ENCODE data around the gene CCNY. TPM values are rescaled to one million over a fixed set of nuclear protein-coding genes. Genes with fewer than 3 reads are reported as not detected.

The CCNY gene
- total RNA-seq, 4 donors from 2014 or later = 39.2 to 47.8 (median 40.9) TPM

DNA sequence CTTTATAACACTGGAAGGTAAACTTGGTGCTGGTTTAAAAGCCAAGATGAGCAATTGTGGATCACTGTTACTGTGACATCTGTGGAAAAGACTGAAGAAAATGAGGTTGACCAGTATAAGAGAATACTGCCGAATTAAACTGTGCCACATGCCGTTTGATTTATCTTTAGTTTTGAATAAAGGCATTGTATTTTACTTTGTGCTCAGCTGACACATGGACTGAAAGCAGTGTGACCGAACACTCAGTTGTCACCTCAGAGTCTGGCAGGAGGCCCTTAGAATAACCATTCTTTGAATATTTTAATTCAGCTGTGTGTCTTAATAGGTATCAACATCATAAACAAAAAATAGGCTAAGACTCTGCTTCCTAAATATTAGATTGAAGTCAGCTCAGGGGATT lies 135.1 kb downstream of the CCNY start:
- TF ChIP-seq, protein P1, sequence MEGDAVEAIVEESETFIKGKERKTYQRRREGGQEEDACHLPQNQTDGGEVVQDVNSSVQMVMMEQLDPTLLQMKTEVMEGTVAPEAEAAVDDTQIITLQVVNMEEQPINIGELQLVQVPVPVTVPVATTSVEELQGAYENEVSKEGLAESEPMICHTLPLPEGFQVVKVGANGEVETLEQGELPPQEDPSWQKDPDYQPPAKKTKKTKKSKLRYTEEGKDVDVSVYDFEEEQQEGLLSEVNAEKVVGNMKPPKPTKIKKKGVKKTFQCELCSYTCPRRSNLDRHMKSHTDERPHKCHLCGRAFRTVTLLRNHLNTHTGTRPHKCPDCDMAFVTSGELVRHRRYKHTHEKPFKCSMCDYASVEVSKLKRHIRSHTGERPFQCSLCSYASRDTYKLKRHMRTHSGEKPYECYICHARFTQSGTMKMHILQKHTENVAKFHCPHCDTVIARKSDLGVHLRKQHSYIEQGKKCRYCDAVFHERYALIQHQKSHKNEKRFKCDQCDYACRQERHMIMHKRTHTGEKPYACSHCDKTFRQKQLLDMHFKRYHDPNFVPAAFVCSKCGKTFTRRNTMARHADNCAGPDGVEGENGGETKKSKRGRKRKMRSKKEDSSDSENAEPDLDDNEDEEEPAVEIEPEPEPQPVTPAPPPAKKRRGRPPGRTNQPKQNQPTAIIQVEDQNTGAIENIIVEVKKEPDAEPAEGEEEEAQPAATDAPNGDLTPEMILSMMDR (IDR thresholded peaks at IDR 0.05; ENCODE audit: low read depth) = no peak

DNA sequence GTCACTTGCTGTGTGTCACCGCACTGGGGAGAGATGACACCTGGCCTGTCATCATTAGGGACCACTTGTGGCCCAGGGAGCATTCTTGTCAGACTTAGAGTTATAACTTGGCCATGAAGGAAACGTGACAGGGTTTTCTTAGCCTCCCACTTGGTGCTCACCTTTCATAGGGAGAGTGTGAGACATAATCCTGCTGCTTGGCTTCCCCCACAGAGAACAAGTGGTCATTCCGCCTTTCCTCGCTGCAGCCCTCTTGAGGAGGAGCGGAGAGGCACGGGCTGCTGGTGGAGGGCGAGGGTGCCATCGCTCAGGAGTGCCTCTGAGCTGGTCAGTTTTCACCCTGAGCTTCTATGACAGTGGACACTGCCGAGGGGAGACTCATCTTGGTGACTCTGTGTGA lies 143.8 kb downstream of the CCNY start:
- TF ChIP-seq, protein P1 (IDR thresholded peaks at IDR 0.05; ENCODE audit: low read depth) = no peak

DNA sequence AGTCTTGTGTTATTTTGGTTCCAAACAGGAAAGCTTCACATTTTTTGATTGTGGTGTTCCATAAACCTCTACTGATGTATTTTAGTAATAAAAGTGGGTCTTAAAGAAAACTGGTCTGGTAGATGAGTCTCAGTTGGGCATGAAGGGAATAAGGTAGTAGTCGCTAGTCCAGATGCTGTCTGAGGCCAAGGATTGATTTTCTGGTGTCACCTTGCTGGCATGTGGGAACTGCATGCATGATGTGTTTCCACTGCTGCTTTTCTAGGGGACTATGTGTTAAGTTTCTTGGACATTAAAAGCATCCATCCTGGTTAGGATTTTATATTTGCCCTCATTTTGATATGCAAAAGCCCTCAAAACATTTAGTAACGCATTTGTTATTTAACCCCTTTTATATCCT lies 145.1 kb downstream of the CCNY start:
- TF ChIP-seq, protein P1 (IDR thresholded peaks at IDR 0.05; ENCODE audit: low read depth) = no peak

DNA sequence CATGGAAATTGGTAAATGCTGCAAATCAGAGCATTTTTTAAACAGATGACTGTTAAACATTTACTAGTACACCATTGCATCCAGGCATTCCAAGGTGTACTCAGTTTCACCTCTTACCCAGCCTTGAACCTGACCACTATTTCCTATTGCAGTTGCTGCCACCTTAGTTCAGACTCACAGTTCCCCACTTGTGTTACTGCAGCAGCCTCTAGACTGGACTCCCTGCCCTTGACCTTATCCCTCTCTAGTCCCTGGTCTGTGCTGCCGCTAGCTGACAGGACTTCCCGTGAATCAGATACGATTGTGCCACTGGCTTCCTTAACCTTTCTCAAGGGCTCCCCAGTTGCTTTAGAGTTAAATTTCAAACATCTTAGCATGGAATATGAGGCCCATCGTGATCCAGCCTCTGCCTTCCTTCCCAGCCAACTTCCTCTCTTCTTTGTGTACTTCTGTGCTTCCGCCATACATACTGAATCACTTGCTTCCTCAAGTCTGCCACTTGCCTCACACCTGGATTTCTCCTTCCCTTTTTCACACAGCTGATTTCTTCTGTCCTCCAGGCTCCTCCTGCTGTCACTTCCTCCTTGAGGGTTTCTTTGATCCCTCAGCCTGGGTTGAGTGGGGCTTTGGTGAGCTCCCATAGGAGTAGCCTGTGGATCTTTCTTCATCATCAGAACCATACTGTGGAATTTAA lies 150.1 kb downstream of the CCNY start:
- TF ChIP-seq, protein P1 (IDR thresholded peaks at IDR 0.05; ENCODE audit: low read depth) = no peak

DNA sequence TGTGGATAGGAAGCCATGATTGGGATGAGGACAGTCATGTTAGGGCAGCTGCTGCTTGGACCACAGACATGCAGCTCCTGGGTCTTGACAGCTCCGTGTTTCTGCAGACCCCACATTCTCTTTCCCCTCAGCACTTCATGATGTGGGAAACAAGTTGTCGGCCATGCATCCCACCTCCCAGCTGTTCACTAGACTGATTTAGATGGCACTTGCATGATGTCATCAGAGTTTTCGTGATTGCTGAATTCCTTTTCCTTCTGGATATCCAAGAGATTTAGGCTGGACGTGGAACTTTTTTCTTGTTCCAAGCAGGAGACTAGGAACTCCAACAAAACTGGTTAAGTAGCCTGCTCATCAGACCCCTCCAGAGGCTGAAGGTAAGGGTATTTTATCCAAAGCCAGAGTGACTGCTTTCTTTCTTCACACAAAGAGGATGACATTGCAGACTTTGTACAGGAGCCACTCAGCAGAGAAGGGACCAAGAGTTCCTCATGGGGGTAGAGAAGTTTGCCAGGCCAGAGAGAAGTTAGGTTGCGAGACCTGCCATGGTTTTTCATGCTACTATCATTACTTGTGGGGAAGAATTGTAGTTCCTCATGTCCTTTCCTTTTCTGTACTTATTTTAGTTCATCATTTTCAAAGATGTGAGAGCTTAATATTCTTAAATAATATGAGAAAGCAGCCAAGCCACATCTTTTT lies 151.2 kb downstream of the CCNY start:
- TF ChIP-seq, protein P1 (IDR thresholded peaks at IDR 0.05; ENCODE audit: low read depth) = no peak

DNA sequence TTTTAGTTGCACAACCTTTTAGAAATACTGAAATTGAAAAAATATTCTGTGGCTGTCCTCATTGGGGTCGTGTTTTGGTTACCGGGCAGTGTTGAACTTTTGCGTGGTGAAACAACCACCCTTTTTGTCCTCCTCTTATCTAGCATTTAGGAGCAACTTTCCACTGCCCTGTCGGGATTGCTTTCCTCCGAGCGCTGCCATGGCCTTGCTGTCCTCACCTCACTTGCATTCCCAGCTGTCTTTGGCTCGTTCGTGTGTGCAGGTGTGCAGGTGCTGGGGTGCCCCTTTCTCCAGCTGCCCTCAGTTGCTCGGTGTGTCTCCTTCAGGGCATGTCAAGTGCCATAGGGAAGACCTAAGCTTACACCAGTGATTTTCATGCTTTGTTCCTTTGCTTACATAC lies 151.9 kb downstream of the CCNY start:
- TF ChIP-seq, protein P1 (IDR thresholded peaks at IDR 0.05; ENCODE audit: low read depth) = no peak

DNA sequence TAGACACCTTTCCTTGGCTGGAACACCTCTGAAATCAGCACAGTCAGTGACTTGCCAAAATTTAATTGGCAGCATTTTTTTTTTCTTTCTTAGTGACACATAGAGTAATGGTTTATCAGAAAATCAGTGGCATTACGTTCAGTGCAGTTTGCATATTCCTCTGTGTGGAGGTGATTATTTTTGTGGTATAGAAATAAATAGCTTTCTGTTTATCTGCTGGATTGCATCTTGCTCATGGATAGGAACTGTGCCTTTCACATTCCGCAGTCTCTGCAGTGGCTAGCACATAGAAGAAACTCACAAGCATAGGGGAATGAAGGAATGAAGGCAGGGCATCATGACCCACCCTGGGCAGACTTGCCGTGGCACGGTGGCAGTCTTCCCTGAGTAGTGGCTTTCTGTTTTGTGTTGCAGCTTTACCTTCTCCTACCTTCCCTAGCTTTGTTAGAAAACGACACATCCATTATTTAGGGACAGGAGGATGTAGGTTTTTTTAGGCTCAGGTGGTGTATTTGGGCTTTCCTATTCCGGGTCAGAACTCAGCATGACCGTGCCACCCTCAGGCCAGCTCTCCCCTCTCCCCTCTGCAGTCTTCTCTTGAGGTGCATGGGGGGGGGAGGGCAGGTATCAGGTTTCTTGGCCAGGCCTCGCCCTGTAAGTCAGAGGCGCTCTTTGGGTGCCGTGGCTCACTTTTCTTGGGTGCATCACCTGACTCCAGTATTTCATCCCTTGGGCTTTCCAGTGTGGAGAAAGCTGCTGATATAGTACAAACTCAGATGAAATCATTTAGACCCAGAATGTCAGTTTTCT lies 156.3 kb downstream of the CCNY start:
- TF ChIP-seq, protein P1 (IDR thresholded peaks at IDR 0.05; ENCODE audit: low read depth) = no peak
